ENCODE data around the gene RBKS.

GRCh38 chr2:27771548-27772335 is 118.4 kb downstream of the RBKS start, which contains the start of gene MRPL33:
- TF ChIP-seq TSHZ1 (tag by site-specific recombination; IDR thresholded peaks at IDR 0.05; ENCODE audit: borderline replicate concordance) (no peak), ZBTB20 (tag by site-specific recombination; IDR thresholded peaks at IDR 0.05) (peak; percentile 87; the same call in 1 of the 2 replicates), TCF7L2 (IDR thresholded peaks at IDR 0.05; ENCODE audit: borderline replicate concordance, low read depth, low read length) (no peak), KLF1 (tag by site-specific recombination; IDR thresholded peaks at IDR 0.05) (no peak), ZNF561 (tag by site-specific recombination; IDR thresholded peaks at IDR 0.05; ENCODE audit: borderline replicate concordance) (no peak), CTCF (tag by site-specific recombination; IDR thresholded peaks at IDR 0.05) (peak; percentile 12; the same call in 1 of the 2 replicates), ZBTB48 (tag by site-specific recombination; IDR thresholded peaks at IDR 0.05) (peak; percentile 79)

All from HEK293 (cell line).